Stimulated activated CD4-positive, alpha-beta T cell treated with anti-CD3 and anti-CD28 coated beads, TNF-alpha, amount 100 ng/mL, for 1 hour (primary cell): Measurements from ENCODE around the gene SHC3.

Experiments used
- DNase-seq, 3 donors: peaks; one replicate each; pipeline ENCODE4 v3.0.0-alpha.2; 2020; ENCODE audit warnings: low read depth in 3 of 3, low spot score in 1 of 3

The SHC3 gene

GRCh38 chr9:89187541-89187940 is 8.9 kb upstream of the SHC3 start:
- no peak for DNase-seq

- DNase-seq, result no peak
These were observed 8.3 kb upstream of the SHC3 start for GRCh38 chr9:89186960-89187359.

- DNase-seq, result no peak
These were observed 7.4 kb upstream of the SHC3 start for GRCh38 chr9:89185980-89186379.

GRCh38 chr9:89183146-89183545 is 4.5 kb upstream of the SHC3 start:
- no peak for DNase-seq

GRCh38 chr9:89182369-89182768 is 3.8 kb upstream of the SHC3 start:
- no peak for DNase-seq

- peak in 1 of 3 donors; percentile 10 for DNase-seq
These were observed 1.5 kb upstream of the SHC3 start for GRCh38 chr9:89179895-89180734.

GRCh38 chr9:89179540-89179894 is 899 bp upstream of the SHC3 start:
- no peak for DNase-seq

GRCh38 chr9:89178830-89179539 is 367 bp upstream of the SHC3 start:
- DNase-seq, result no peak

- no peak for DNase-seq
These were observed 1.3 kb downstream of the SHC3 start for GRCh38 chr9:89177012-89177943.

- no peak for DNase-seq
These were observed 2.8 kb downstream of the SHC3 start for GRCh38 chr9:89175828-89176261.

GRCh38 chr9:89174291-89174690 is 4.3 kb downstream of the SHC3 start:
- no peak for DNase-seq

- DNase-seq, result no peak
These were observed 5.5 kb downstream of the SHC3 start for GRCh38 chr9:89173072-89173471.

- no peak for DNase-seq
These were observed 6.2 kb downstream of the SHC3 start for GRCh38 chr9:89172398-89172797.

GRCh38 chr9:89171693-89172092 is 6.9 kb downstream of the SHC3 start:
- DNase-seq, result no peak

GRCh38 chr9:89171231-89171630 is 7.4 kb downstream of the SHC3 start:
- DNase-seq, result no peak

- no peak for DNase-seq
These were observed 9.5 kb downstream of the SHC3 start for GRCh38 chr9:89168901-89169813.

- no peak for DNase-seq
These were observed 10.8 kb downstream of the SHC3 start for GRCh38 chr9:89167788-89168187.

GRCh38 chr9:89166852-89167251 is 11.8 kb downstream of the SHC3 start:
- DNase-seq, result no peak

GRCh38 chr9:89165880-89166279 is 12.7 kb downstream of the SHC3 start:
- no peak for DNase-seq

GRCh38 chr9:89165341-89165740 is 13.3 kb downstream of the SHC3 start:
- DNase-seq, result no peak
